ENCODE results near the gene POLR2M.

Gene POLR2M

DNA sequence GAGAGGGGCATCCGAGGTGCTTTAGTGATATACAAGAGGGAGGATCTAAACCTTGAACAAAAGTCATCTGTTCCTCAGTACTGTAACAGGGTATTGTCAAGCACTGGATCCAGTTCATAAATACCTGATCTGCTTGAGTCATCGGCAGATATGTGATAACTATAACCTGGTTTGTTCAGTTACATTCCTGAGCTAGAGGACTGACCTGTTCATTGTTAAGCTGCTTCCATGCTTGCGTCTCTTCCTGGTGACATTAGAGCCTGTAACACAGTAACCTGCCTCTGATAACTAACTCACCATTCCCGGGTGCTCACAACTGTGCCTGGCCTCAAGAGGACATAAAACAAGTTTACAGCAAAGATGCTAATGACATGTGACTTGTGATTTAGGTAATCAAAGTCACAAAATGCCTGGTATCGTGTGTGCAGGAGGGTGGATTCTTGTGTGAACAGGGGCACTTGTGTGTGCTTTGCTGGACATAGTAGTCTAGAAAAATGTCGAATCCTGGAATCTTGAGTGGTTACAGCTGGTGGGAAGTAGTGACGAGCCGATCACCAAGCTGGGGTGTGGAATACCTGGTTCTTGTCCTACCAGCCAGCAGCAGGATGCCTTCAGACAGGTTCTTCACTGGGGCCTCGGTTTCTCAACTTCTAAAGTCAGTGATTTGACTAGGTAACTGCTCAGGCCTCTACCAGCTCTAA is 30.9 kb upstream of the POLR2M start:
- no peaks in the 10 kb centered on the region for H3K36me3 ChIP-seq (ENCODE audit: control insufficient read depth, insufficient read depth, low read length)
- H3K9me3 ChIP-seq (ENCODE audit: control insufficient read depth, insufficient read depth, low read depth, low read length), result no peaks in the 10 kb centered on the region
- no peaks in the 10 kb centered on the region for H3K4me1 ChIP-seq (ENCODE audit: control insufficient read depth, insufficient read depth, low read length)
- H3K27me3 ChIP-seq (ENCODE audit: control insufficient read depth, insufficient read depth, low read length), result no peaks in the 10 kb centered on the region; the same call in 1 of the 2 replicates
- H3K4me3 ChIP-seq (ENCODE audit: low read depth, low read length), result no peak overlapping the region
- no peak overlapping the region for H3K9ac ChIP-seq (ENCODE audit: low read length)
- H3K27ac ChIP-seq (ENCODE audit: low read depth, low read length), result no peak overlapping the region

DNA sequence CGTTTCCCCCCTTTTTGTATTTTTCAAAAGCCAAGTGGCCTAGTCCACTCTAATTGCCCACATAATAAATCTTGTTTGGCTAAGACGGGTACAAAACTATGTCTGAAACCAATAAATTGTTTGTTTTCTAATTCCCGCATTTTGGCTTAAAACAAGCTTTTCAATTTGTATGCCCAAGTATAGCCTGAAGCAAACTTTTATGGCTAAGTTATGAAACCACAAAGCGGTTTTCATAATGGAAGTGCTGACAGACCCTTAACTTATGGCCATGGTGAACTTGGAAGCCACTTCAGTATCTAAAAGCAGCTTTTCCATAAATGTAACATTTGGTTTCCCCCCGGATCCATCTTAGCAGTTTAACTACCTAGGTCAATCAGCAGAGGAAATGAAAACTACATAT is 29.9 kb upstream of the POLR2M start:
- Histone ChIP-seq H3K36me3 (ENCODE audit: control insufficient read depth, insufficient read depth, low read length) (no peaks in the 10 kb centered on the region), H3K4me3 (ENCODE audit: low read depth, low read length) (no peak overlapping the region), H3K9me3 (ENCODE audit: control insufficient read depth, insufficient read depth, low read depth, low read length) (no peaks in the 10 kb centered on the region), H3K9ac (ENCODE audit: low read length) (no peak overlapping the region), H3K4me1 (ENCODE audit: control insufficient read depth, insufficient read depth, low read length) (no peaks in the 10 kb centered on the region), H3K27me3 (ENCODE audit: control insufficient read depth, insufficient read depth, low read length) (no peaks in the 10 kb centered on the region; the same call in 1 of the 2 replicates), H3K27ac (ENCODE audit: low read depth, low read length) (no peak overlapping the region)

DNA sequence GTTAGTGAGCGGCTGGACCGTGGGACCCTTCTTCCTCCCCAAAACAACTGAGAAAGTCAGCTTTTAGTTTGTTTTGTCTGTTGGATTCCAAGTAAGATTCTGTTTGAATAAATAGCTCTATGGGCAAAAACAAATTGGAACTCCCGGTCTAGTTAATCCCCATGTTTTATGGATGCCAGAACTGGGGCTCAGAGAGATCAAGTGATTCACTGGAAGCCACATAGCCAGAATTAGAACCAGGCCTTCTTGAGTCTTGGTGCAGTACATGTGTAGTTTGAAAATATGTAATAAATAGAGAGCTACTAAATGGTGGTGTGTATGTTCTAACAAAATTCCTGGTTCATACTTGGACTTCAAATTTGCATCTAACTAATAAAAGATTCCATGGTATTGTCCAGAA is 29.3 kb upstream of the POLR2M start:
- no peaks in the 10 kb centered on the region for H3K36me3 ChIP-seq (ENCODE audit: control insufficient read depth, insufficient read depth, low read length)
- H3K4me3 ChIP-seq (ENCODE audit: low read depth, low read length), result no peak overlapping the region
- H3K9me3 ChIP-seq (ENCODE audit: control insufficient read depth, insufficient read depth, low read depth, low read length), result no peaks in the 10 kb centered on the region
- H3K9ac ChIP-seq (ENCODE audit: low read length), result no peak overlapping the region
- H3K4me1 ChIP-seq (ENCODE audit: control insufficient read depth, insufficient read depth, low read length), result no peaks in the 10 kb centered on the region
- no peak overlapping the region for H3K27ac ChIP-seq (ENCODE audit: low read depth, low read length)
- no peaks in the 10 kb centered on the region; the same call in 1 of the 2 replicates for H3K27me3 ChIP-seq (ENCODE audit: control insufficient read depth, insufficient read depth, low read length)

DNA sequence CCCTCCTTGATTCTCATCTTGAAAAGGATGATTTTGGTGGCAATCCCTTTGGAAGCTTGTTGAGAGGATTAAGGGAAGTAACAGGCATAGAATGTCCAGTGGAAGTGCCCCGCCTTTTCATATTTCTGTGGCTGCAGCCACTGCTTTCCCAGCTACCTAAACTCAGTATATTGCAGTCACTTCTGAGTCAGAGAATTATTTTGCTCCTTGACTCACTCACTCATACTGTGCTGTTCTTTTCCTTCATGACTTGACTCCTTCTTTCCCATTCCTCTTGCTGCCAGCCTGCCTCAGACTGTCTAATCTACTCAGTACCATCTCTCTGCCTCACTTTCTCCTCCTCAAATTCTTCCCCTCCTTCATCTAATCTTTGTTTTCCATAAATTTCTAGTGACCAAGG is 26.5 kb upstream of the POLR2M start:
- H3K4me1 ChIP-seq (ENCODE audit: control insufficient read depth, insufficient read depth, low read length), result no peaks in the 10 kb centered on the region
- no peaks in the 10 kb centered on the region for H3K36me3 ChIP-seq (ENCODE audit: control insufficient read depth, insufficient read depth, low read length)
- H3K4me3 ChIP-seq (ENCODE audit: low read depth, low read length), result no peak overlapping the region
- no peaks in the 10 kb centered on the region; the same call in 1 of the 2 replicates for H3K27me3 ChIP-seq (ENCODE audit: control insufficient read depth, insufficient read depth, low read length)
- no peak overlapping the region for H3K27ac ChIP-seq (ENCODE audit: low read depth, low read length)
- H3K9me3 ChIP-seq (ENCODE audit: control insufficient read depth, insufficient read depth, low read depth, low read length), result no peaks in the 10 kb centered on the region
- no peak overlapping the region for H3K9ac ChIP-seq (ENCODE audit: low read length)

- Histone ChIP-seq H3K9me3 (ENCODE audit: control insufficient read depth, insufficient read depth, low read depth, low read length) (no peaks in the 10 kb centered on the region), H3K4me3 (ENCODE audit: low read depth, low read length) (no peak overlapping the region), H3K9ac (ENCODE audit: low read length) (no peak overlapping the region), H3K27ac (ENCODE audit: low read depth, low read length) (no peak overlapping the region), H3K4me1 (ENCODE audit: control insufficient read depth, insufficient read depth, low read length) (no peaks in the 10 kb centered on the region), H3K36me3 (ENCODE audit: control insufficient read depth, insufficient read depth, low read length) (no peaks in the 10 kb centered on the region), H3K27me3 (ENCODE audit: control insufficient read depth, insufficient read depth, low read length) (no peaks in the 10 kb centered on the region; the same call in 1 of the 2 replicates)
These were observed 25.5 kb upstream of the POLR2M start for GRCh38 chr15:57681011-57681410.

DNA sequence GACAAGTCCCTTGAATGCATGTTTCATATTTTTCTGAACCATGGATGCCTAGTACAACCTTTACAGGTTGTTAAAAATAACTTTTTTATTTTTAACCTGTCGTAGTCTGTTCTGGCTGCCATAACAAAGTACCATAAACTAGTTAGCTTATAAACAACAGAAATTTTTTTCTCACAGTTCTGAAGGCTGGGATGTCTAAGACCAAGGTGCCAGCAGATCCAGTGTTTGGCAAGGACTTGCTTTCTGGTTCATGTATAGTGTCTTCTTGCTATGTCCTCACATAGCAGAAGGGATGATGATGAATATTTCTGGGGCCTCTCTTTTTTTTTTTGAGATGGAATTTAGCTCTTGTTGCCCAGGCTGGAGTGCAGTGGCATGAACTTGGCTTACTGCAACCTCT is 23.0 kb upstream of the POLR2M start:
- Histone ChIP-seq H3K27me3 (ENCODE audit: control insufficient read depth, insufficient read depth, low read length) (no peaks in the 10 kb centered on the region; the same call in 1 of the 2 replicates), H3K27ac (ENCODE audit: low read depth, low read length) (no peak overlapping the region), H3K4me3 (ENCODE audit: low read depth, low read length) (no peak overlapping the region), H3K36me3 (ENCODE audit: control insufficient read depth, insufficient read depth, low read length) (no peaks in the 10 kb centered on the region), H3K9me3 (ENCODE audit: control insufficient read depth, insufficient read depth, low read depth, low read length) (no peaks in the 10 kb centered on the region), H3K4me1 (ENCODE audit: control insufficient read depth, insufficient read depth, low read length) (no peaks in the 10 kb centered on the region), H3K9ac (ENCODE audit: low read length) (no peak overlapping the region)

DNA sequence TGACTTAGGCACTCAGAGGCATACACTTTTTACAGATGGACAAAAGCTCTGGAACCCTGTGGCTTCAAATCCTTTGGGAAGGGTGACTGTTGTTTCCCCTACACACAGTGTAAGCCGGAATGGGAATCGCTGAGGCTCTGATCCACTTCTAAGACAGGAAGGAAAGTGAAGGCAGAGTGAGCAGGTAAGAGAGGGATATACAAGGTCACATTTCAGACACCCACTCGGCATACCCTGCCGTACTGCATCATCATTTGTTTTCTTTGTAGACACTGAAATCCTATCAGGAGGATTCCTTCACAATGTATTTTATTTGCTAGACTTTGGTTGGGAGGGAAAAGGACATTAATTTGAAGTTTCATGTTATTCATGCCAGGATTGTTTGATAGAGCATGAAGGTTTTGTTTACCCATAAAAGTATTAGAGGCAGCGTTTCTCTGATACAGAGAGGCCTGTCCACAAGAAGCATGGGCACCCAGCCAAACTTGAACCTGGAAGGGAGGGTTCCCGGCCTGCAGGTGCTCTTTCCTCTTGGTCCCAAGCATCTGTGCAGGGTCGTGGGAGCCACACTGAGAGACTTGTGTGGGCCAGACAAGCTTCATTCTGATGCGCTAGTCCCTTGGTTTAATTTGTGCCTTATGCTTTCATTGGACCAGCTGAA is 21.9 kb upstream of the POLR2M start:
- H3K9me3 ChIP-seq (ENCODE audit: control insufficient read depth, insufficient read depth, low read depth, low read length), result no peaks in the 10 kb centered on the region
- H3K9ac ChIP-seq (ENCODE audit: low read length), result no peak overlapping the region
- H3K27ac ChIP-seq (ENCODE audit: low read depth, low read length), result no peak overlapping the region
- no peaks in the 10 kb centered on the region for H3K36me3 ChIP-seq (ENCODE audit: control insufficient read depth, insufficient read depth, low read length)
- H3K27me3 ChIP-seq (ENCODE audit: control insufficient read depth, insufficient read depth, low read length), result no peaks in the 10 kb centered on the region
- H3K4me3 ChIP-seq (ENCODE audit: low read depth, low read length), result no peak overlapping the region
- no peaks in the 10 kb centered on the region for H3K4me1 ChIP-seq (ENCODE audit: control insufficient read depth, insufficient read depth, low read length)

GRCh38 chr15:57685306-57686095 is 21.0 kb upstream of the POLR2M start:
- Histone ChIP-seq H3K4me3 (ENCODE audit: low read depth, low read length) (no peak overlapping the region), H3K27me3 (ENCODE audit: control insufficient read depth, insufficient read depth, low read length) (no peaks in the 10 kb centered on the region), H3K9me3 (ENCODE audit: control insufficient read depth, insufficient read depth, low read depth, low read length) (no peaks in the 10 kb centered on the region), H3K9ac (ENCODE audit: low read length) (no peak overlapping the region), H3K4me1 (ENCODE audit: control insufficient read depth, insufficient read depth, low read length) (no peaks in the 10 kb centered on the region), H3K36me3 (ENCODE audit: control insufficient read depth, insufficient read depth, low read length) (no peaks in the 10 kb centered on the region), H3K27ac (ENCODE audit: low read depth, low read length) (no peak overlapping the region)

DNA sequence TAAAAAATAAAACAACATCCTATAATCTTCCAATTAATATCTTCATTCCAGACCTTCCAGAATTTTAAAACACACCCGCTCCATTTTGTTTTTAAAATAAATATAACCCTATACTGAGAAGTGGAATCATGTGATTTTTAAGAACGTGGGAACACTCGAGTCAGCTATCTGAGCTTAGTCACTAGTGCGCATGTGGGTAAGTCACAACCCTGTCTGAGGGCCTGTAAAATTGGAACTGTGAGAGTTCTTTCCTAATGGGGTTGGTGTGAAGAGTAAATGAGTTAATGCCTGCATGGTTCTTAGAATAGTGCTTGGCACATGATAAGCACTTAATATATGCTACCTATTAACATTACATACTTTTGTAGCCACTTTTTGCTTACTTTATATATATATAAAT is 19.9 kb upstream of the POLR2M start:
- Histone ChIP-seq H3K27me3 (ENCODE audit: control insufficient read depth, insufficient read depth, low read length) (no peaks in the 10 kb centered on the region), H3K4me1 (ENCODE audit: control insufficient read depth, insufficient read depth, low read length) (no peaks in the 10 kb centered on the region), H3K4me3 (ENCODE audit: low read depth, low read length) (no peak overlapping the region), H3K9me3 (ENCODE audit: control insufficient read depth, insufficient read depth, low read depth, low read length) (no peaks in the 10 kb centered on the region), H3K27ac (ENCODE audit: low read depth, low read length) (no peak overlapping the region), H3K36me3 (ENCODE audit: control insufficient read depth, insufficient read depth, low read length) (no peaks in the 10 kb centered on the region), H3K9ac (ENCODE audit: low read length) (no peak overlapping the region)

- Histone ChIP-seq H3K36me3 (ENCODE audit: control insufficient read depth, insufficient read depth, low read length) (no peaks in the 10 kb centered on the region), H3K4me1 (ENCODE audit: control insufficient read depth, insufficient read depth, low read length) (no peaks in the 10 kb centered on the region), H3K9me3 (ENCODE audit: control insufficient read depth, insufficient read depth, low read depth, low read length) (no peaks in the 10 kb centered on the region), H3K27ac (ENCODE audit: low read depth, low read length) (no peak overlapping the region), H3K4me3 (ENCODE audit: low read depth, low read length) (no peak overlapping the region), H3K9ac (ENCODE audit: low read length) (no peak overlapping the region), H3K27me3 (ENCODE audit: control insufficient read depth, insufficient read depth, low read length) (no peaks in the 10 kb centered on the region)
These were observed 16.1 kb upstream of the POLR2M start for GRCh38 chr15:57690341-57690966.

GRCh38 chr15:57691082-57691481 is 15.4 kb upstream of the POLR2M start:
- no peaks in the 10 kb centered on the region for H3K27me3 ChIP-seq (ENCODE audit: control insufficient read depth, insufficient read depth, low read length)
- no peaks in the 10 kb centered on the region for H3K9me3 ChIP-seq (ENCODE audit: control insufficient read depth, insufficient read depth, low read depth, low read length)
- no peak overlapping the region for H3K27ac ChIP-seq (ENCODE audit: low read depth, low read length)
- no peak overlapping the region for H3K9ac ChIP-seq (ENCODE audit: low read length)
- H3K4me3 ChIP-seq (ENCODE audit: low read depth, low read length), result no peak overlapping the region
- H3K36me3 ChIP-seq (ENCODE audit: control insufficient read depth, insufficient read depth, low read length), result no peaks in the 10 kb centered on the region
- no peaks in the 10 kb centered on the region for H3K4me1 ChIP-seq (ENCODE audit: control insufficient read depth, insufficient read depth, low read length)
